Right renal pelvis (tissue), 4 donors: Measurements from ENCODE around the gene ADAM30. TPM values are rescaled to one million over a fixed set of nuclear protein-coding genes. Genes with fewer than 3 reads are reported as not detected.
A peak's percentile ranks its signal among the peaks of the same experiment; 100 is the strongest.
"Not testable (repeated sequence)": the region's sequence is repeated elsewhere in the genome, so short reads cannot be mapped to it uniquely, and the experiment has no call there.

ENCODE experiments used
- DNase-seq, 4 donors: peaks; one replicate each; pipeline ENCODE4 v3.0.0-alpha.2; 2013; ENCODE audit warnings: low read depth in 4 of 4, low spot score in 3 of 4, missing footprints in 1 of 4
- polyA plus RNA-seq, 4 donors: library from polyadenylated mRNA; unstranded; fragments of 120-200 nt; gene quantifications; one replicate each; pipeline ENCODE4 v1.2.1, GENCODE V29; 2013; ENCODE audit not compliant: insufficient read length in 4 of 4

Gene ADAM30
- polyA plus RNA-seq, 4 donors = not detected

- no peak for DNase-seq
Observed at GRCh38 chr1:119879510-119880434, 16.5 kb downstream of the ADAM30 start.

DNA sequence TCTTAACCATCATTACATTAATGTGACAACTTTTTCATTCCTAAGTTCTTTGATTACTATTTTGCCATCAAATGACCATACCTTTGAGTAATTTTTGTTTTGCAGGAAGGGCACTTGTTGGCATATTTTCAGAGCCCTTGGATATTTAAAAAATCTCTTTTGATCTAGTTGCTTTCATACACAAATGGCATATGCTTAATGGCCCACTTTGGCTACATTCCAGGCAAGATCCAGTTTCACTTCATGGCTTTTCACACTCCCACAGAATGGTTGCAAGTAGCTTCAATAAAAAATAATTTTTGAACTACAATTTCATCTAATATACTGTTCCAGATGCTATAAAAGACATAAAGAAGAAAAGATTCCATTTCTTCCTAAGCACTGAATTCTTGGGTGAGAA is 18.1 kb downstream of the ADAM30 start:
- DNase-seq = no peak

- no peak for DNase-seq
Observed at GRCh38 chr1:119874186-119874585, 22.1 kb downstream of the ADAM30 start.

DNA sequence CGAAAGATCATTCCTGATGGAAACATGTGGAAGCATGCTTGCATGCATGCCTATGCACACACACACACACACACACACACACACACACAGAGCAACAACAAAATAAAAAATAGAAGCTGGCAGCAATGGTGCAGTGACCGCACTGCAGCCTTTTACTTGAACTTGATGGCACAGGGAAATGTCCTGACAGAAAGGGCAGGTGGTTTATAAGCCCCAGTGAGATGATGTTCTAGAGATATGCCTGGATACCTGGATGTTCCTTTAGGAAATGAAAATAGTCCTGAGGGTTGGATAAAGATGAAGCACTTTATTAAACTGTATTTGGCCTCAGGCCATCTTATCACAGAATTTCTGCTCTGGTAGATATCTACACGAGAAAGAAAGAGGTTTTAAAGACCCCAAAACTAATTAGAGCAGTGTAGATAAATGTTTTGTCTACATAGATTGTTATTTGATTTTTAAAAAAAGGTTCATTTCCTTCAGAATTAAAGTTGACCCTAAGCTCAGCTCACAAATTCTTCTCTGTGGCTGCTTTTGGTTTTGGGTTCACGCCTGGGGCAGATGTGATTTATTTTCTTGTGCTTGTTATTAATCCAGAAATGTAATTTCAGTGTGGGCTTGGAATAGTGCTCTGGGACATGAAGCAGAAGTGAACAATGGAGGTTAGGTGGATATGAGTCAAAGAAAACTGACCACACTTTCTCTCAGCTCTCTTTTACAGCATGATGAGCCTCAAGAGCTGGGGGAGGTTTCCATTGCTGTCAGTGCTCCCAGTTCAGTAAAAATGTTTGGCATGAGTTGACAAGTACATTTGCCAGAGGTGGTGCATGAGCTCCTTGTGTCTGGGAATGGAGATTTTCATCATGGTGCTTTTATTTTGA is 22.9 kb downstream of the ADAM30 start:
- DNase-seq = peak in 1 of 4 donors; percentile 43

DNA sequence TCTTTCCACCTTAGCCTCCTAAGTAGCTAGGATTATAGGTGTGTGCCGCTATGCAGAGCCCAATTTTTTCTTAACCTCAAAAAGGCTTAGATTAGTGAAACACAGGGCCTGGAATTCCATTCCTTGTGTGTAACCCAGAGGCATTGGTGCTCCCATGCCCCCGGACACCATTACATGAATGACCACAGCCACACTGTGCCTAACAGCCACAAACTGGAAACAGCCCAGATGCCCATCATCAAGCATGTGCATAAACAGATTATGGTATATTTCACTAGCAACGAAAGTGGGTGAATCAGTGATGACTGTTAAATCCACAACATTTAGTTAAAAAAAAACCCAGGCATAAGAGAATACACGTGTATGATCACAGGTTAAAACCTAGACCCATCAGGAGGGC is 24.4 kb downstream of the ADAM30 start:
- DNase-seq = no peak

DNA sequence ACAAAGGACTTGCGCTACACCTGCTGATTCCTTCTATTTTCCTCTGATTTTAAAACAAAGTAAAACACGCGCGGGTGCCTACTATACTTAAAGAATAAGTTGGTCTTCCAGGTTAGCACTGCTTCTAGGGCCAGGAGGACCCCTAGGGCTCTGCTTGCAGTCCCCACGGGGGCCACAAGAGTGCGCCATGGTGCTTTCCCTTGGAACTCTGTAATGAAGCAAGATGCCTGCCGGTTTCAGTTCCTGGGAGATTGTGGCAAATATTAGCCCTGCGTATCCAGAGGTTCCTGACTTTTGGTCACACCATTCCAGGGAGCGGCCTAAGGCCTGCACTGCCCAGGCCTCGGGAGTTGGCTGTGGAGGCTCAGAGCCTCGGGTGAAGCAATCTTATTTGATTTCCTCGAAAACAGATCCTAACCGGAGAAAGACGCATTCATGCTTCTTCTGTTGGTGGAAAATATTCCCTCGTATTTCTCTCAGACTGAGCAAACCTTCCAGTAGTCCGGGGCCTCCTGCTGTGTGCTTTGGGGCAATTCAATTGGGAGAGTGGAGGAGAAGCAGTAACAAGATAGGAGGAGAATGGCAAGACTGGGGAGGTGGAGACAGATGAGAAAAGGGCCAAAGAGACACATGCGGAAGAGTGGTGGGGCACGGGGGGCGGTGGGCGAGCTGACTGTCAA is 25.3 kb downstream of the ADAM30 start:
- peak; percentile 51 to 76 (median 63) for DNase-seq

DNA sequence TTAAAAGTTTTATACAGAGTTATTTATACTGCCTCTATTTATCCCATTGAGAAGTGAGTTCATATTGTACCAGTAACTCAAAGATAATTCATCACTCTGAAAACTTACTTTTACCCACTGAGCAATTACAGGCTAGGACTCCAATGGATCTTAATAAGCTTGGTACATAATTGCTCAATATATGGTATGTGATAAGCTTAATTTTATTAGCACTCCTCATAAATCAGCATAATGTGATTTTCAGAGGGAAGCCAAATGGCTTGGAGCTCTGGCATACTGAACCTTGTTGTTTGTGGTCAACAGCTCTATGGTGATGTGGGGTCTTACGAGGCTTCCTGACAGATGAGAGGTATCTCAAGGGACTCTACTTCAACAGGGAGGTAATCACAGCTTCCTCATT is 26.3 kb downstream of the ADAM30 start:
- no peak for DNase-seq

DNA sequence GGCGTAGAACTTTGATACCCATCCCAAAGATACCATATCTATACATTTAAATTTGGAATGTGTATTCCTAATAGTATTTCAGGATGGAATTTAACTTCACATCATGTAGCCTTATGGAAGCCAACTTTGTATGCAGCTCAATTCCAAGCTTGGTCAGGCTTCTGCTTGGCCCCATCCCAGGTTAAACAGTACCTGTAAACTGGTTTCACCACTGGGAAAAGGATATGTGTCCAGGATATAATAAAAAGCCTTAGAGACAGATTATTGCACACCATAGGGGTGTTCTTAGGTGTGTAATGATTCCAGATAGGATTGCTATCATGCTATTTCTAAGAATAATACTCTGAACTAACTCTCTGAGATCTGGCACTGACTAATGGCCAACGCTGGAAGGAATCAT is 28.1 kb downstream of the ADAM30 start:
- DNase-seq = no peak

GRCh38 chr1:119866451-119866850 is 29.9 kb downstream of the ADAM30 start:
- no peak for DNase-seq

DNA sequence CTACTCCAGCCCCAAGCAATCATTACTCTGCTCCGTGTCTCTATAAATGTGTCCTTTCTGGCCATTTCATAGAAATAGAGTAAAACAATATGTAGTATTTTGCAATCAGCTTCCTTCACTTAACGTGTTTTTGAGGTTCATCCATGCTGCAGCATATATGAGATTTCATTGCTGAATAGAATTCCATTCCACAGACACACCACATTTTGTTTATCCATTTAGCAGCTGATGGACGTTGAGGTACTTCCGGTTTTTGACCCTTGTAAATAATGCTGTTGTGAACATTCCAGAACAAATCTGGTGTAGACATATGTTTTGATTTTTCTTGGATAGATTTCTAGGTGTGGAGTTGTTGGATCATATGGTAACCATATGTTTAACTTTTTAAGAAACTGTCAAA is 30.7 kb downstream of the ADAM30 start:
- DNase-seq = no peak

DNA sequence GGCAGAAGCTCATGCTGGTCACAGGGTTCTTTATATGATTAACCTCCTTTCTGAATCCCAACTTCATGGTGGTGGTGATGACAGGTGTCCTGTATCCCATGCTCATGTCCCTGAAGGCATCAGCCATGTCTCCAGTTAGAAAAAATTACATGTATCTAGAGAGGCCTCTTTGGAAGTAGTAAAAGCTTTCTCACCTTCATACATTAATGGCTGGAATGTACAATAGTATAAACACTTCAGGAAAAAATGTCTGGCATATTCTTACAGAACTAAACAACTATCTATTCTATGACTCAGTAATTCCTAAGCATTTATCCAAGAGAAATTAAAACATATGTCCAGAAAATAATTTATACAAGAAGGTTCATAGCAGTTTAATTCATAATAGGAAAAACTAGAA is 34.0 kb downstream of the ADAM30 start:
- DNase-seq = no peak

- no peak for DNase-seq
Observed at GRCh38 chr1:119861547-119861946, 34.8 kb downstream of the ADAM30 start.

- DNase-seq = no peak
Observed at GRCh38 chr1:119859647-119860046, 36.7 kb downstream of the ADAM30 start.

DNA sequence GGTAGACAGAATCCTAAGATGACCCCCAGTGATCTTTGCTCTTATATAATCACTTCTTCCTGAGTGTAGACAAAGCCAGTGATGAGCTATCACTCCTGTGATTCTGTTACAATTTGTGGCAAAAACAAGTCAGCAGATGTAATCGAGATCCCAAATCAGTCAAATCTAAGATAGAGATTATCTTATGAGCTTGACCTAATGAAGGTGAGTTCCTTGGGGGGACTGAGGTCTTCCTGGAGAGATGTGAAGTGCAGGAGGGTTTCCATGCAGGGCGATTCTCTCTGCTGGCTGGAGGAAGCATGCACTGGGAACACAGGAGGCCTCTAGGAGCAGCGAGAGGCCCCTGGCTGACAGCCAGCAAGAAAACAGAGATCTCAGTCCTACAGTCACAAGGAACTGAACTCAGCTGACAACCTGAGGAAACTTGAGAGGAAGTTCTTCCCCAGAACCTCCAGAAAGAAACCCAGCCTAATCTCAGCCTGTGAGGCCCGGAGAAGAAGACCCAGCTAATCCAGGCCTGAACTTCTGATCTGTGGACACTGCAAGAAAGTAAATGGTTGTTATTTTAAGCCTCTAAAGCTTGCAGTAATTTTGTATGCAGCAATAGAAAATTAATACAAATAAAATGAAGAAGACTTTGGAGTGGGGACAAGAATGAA is 37.6 kb downstream of the ADAM30 start:
- not testable (repeated sequence) for DNase-seq

DNA sequence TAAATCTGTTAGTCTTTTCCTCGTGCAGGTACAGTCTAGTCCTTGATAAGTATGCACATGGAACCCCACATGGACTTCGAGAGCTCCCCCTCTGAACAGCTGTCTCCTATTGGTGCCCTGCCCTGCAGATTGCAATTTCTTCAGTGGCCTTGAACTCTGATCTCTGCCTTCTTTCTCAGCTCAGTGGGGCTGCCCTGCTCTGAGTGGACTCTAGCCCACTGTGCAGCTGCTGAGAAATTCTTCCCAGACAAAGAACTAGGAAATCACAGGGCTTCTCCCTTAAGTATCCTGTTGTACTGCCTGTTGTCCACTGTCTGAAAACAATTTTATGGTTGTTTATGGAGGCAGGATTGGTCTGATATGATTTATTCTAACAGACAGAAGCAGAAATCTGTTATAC is 38.2 kb downstream of the ADAM30 start:
- no peak for DNase-seq

DNA sequence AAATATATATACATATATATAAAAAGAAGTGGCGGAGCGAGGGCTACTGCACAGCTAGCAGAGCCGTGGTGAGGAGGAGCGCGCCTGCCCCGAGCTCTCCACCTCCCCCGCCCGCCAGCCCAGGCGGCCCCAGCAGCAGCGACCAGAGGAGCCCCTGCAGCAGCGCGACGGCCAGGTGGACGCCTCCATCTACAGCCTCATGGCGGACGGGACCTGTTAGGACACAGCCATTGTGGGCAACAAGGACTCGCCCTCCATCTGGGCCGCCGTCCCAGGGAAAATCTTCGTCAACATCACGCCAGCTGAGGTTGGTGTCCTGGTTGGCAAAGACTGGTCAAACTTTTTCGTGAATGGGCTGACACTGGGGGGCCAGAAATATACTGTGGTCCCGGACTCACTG is 43.2 kb downstream of the ADAM30 start:
- no peak for DNase-seq

GRCh38 chr1:119844206-119844605 is 52.1 kb downstream of the ADAM30 start:
- DNase-seq = not testable (repeated sequence)
